ENCODE results near the gene PSMD3. TPM values are rescaled to one million over a fixed set of nuclear protein-coding genes. Genes with fewer than 3 reads are reported as not detected.
A peak's percentile ranks its signal among the peaks of the same experiment; 100 is the strongest.
"Not testable (repeated sequence)": the region's sequence is repeated elsewhere in the genome, so short reads cannot be mapped to it uniquely, and the experiment has no call there.

PSMD3 gene
- polyA plus RNA-seq (ENCODE audit: insufficient read length), result 99.1 TPM

DNA sequence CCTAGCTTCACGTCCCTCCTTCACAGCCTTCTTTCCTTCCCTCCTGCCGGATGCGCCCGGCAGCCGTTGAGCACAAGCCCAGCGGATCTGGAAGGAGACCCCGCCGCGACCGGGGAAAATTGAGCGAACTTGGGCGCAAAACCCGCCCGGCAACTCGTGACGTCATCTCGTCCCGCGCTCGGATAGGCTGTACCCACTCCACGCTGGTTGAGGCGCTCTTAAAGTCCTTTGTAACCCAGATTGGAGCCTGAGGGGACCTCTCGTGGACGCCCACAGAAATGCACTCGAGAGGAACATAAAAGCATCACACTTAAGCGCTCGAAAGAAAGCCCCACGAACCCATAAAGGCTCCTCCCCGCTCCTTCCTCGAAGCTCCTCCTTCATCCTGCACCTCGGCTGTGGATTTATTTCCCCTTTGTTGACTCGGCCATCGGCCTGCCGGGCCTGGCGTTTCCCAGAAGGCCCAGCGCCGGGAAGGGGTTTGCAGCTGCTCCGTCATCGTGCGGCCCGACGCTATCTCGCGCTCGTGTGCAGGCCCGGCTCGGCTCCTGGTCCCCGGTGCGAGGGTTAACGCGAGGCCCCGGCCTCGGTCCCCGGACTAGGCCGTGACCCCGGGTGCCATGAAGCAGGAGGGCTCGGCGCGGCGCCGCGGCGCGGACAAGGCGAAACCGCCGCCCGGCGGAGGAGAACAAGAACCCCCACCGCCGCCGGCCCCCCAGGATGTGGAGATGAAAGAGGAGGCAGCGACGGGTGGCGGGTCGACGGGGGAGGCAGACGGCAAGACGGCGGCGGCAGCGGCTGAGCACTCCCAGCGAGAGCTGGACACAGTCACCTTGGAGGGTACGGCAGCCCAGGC is at the start of gene PSMD3:
PSMD3 (plus strand) TSS at position 457 of the 856 bp plus-strand sequence; CDS start at position 621, 164 bp downstream.
- DNase-seq, result peak; percentile 100

DNA sequence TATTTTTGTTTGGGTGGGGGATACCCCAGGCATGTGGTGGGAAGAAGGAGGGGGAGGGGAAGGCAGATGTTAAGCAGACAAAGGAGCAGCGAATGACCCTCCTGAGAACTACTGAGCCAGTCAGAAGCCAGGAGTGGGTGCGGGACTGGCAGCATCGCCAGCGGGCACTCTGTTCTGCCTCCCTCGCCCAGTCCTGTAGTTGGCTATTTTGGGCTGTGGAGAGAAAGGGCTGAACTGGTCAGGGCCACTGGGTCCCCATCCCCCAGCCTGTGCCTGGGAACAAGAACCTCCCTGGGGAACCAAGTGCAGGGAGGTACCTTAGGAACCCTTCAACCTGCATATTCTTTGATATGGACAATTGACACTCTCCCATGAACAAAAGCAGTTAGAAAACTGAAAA is 46.7 kb upstream of the PSMD3 start:
- DNase-seq, result no peak

DNA sequence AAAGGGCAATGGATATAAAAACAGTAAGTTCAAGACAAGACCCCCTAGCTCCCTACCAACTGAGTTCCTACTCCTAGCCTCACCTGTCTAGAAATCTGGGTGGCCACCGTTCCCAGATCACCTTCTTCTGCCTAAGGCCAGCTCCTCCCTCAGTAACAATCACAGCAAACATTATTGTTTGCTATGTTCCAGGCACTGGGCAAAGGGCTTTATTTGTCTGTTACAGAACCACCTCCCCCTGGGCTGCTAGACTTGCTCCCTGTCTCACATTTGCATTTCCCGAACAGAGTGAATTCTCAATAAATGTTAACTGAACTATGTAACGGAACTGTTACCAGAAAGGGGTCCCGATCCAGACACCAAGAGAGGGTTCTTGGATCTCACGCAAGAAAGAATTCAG is 46.3 kb upstream of the PSMD3 start:
- DNase-seq, result no peak

DNA sequence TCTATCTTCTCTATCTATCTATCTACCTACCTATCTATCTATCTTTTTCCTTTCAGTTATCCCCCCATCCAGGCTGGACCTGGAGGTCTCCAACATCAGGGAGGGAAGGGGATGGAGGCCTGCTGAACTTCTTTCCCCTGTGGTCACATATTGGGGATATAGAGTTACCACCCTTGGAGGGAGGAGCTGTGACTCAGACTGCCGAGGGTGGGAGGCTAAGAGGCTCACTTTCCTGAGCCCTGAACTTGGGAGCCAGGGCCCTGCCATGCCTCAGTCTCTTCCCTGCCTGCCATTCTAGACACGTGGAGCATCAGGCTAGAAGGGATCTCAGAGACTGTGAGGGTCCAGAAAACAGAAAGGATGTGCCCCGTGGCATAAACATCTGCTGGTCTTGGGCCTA is 44.7 kb upstream of the PSMD3 start:
- DNase-seq, result no peak

DNA sequence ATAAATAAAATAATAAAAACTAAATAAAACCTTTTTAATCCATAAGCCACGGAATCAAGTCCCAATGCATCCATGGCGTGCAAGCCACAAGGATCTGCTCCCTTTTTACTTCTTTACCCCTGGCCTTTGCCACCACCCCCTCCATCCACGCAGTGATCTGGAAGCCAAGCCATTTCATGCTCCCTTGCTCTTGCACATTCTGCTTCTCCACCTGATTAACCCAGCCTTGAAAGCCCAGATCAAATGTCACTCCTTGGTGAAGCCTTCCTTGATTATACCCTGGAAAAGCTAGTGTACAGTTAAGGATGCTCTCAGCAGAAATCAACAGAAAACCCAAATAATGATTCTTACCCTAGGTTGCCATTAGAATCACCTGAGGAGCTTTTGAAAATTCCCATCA is 43.2 kb upstream of the PSMD3 start:
- no peak for DNase-seq

DNA sequence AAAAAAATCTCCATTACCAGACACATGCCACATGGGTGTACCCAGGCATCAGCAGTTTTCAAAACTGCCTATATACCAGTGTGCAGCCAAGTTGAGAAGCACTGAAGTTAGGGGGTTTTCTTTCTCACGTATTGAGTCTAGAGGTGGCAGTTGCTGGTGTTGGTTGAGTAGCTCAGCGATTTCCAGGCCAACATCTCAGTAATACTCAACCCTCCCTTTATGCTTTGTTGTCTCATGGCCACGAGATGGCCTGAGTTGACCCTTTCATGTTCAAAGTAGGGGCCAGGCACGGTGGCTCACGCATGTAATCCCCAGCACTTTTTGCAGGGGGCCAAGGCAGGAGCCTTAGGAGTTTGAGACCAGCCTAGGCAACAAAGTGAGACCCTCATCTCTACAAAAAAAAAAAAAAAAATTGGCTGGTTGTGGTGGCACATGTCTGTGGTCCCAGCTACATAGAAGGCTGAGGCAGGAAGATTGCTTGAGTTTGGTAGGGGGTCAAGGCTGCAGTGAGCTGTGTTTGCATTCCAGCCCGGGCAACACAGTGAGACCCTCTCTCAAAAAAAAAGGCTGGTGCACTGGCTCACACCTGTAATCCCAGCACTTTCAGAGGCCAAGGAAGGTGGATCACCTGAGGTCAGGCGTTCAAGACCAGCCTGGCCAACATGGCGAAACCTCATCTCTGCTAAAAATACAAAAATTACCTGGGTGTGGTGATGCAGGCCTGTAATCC is 42.3 kb upstream of the PSMD3 start:
- DNase-seq, result no peak

DNA sequence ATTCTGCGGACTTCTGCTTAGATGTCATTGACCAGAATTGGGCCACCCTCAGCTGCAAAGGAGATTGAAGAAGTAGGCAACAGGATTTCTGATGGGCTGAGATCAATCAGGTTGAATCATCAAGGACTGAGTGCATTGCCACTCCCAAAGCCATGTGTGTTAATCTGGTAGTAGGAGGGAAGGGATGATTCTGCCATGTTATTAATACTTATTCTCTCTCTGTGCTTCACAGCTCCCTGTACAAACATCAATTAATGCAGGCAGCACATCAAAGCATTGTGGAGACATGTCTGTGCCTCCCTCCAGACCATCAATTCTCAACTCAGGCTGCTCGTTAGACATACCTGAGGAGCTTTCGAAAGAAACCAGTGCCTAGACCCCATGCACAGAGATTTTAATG is 41.5 kb upstream of the PSMD3 start:
- no peak for DNase-seq

DNA sequence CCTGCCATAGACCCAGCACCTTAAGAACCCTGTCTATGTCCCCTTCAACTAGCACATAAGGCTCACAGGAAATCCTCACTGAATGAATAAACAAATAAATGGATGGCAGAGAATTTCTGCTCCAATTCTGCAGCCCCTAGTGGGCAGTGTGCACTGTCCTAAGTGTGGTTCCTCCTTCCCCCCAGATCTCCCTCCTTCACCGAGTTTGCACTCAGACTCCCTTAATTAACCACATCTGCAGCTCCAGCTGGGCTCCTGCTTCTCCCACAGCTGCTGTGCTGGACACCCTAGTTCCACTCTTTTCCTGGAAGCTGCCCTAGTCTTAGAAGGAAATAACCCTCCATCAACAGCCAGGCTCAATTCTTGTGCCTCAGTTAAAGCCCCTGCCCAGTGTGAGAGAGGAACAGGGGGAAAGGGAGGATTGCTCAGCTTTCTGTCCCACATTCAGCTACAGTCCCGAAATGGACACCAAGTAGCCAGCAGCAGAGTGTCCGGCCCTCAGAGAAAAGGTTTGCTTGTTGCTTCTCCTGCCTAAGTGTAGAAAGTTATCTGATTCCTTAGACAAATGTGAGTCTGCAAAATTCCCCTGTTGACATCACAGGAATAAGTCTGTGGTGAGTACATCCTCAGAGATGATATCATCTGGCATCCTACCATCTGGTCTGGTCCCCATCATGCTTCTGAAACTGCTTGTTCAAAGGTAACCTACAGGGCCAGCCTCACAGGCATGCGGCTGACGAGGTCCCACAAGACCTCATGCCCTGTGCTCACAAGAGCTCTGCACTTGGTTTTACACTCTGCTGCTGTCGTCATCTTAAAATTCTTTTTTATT is 40.8 kb upstream of the PSMD3 start:
- DNase-seq, result peak; percentile 76

DNA sequence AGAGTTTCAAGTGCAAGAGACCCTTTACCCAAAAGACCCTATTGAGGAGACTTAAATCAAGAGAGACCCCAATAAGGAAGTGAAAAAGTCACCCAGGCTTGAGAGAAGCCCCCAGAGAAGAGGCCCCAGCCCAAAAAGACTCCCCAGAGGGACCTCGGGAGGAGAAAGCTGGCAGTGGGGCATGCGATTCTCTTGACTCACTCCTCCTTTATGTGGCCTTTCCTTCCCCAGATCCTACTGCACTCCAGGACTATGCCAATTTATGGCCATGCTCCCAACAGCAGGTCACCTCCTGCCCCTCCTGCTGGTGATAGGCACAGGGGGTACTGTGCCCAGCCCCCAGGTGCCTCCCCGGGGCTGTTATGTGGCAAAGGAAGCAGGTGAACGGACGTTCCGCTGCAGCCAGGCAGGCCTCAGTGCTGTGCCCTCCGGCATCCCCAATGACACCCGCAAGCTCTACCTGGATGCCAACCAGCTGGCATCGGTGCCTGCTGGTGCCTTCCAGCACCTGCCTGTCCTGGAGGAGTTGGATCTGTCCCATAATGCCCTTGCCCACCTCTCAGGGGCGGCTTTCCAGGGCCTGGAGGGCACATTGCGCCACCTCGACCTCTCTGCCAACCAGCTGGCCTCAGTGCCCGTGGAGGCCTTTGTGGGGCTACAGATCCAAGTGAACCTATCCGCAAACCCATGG is 36.8 kb upstream of the PSMD3 start:
- no peak for DNase-seq

DNA sequence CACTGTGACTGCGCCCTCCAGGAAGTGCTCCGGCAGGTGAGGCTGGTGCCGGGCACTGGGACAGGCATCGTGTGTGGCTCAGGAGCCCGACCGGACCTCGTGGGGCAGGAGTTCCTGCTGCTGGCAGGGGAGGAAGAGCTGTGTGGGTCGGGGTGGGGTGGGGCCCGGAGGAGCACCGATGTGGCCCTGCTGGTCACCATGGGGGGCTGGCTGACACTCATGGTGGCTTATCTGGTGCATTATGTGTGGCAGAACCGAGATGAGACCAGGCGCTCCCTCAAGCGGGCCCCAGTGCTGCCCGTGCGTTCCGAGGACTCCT is 36.3 kb upstream of the PSMD3 start:
- DNase-seq, result no peak

DNA sequence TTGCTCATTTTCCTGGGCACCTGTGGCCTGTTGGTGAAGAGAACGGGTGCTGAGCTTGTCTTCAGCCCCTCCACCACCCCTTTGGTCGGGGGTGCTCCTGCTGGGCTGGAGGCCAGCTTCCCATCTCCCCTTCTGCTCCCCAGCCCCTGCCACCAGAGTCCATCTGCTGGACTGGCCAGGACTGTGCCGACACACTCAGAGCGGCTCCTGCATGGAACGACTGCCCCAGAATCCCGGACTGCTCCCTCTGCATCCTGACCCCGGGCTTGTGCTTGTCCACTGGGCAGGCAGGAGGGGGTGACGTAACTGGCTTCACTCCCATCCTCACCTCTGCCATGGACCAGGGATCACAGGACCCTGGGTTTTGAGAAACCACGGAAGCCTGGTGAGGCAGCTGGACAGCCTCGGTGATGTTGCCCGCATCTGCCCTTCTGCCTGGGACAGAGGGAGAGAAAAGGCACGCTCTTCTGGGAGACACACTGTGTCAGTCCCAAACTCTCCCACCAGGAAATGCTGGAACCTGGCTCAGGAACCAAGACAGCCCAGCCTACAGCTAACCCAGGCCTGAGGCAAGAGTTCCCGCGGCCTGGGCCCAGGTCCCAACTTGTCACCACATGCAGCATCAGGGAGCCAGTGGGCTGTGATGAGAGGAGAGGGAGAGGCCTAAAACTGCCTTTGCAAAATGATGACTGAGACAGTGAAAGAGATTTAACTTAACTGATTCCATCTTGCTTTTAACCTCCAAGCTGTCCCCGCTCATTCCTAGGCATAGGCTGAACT is 33.9 kb upstream of the PSMD3 start:
- DNase-seq, result no peak

DNA sequence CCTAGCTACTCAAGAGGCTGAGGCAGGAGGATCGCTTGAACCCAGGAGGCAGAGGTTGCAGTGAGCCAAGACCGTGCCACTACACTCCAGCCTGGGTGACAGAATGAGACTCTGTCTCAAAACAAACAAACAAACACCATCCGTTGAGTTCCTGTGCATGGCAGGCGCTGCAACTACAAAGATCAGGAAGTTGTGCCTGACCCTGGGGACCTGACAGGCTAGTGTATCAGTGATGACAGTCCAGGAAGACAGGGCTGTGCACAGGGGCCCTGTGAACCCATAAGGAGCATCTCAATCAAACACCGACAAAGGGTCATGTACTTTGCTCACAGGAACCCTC is 32.1 kb upstream of the PSMD3 start:
- not testable (repeated sequence) for DNase-seq

DNA sequence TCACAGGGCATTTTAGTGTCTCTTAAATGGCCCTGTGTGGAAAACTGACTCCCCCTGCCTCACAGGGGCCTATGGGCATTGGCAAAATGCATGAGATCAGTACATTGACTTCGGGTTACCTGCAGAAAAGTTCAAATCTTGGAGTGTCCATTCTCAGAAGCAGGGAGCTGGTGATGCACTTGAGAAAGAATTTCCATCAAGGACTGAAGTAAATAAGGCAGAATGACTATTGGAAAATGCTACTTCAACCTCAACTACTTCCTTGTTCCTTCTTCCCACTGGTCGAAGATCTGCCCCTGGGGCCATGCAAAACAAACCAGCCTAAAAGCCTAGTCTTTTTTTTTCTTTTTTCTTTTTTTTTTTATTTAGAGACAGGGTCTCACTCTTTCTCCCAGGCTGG is 31.6 kb upstream of the PSMD3 start:
- DNase-seq, result no peak

DNA sequence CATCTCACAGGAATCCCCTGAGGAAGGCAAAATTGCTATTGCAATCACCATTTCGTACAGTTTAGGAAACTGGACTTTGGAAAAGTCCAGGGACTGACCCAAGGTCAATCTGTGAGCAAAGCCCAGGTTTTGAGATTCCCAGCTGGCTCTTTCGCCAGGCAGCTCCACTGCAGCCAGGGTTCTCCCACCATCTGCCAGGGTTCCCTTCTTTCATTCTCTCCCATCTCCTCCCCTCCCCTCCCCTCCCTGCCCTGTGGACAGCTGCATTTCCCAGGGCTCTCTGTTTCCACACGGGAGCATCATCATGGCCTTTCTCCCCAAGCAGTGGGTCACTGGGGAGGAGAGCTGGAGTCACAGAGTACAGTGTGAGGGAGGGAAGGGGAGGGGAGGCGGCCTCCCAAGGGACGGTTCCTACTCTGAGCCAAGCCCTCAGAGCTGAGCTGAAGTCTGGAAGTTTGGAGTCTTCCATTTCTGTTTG is 29.7 kb upstream of the PSMD3 start:
- no peak for DNase-seq

DNA sequence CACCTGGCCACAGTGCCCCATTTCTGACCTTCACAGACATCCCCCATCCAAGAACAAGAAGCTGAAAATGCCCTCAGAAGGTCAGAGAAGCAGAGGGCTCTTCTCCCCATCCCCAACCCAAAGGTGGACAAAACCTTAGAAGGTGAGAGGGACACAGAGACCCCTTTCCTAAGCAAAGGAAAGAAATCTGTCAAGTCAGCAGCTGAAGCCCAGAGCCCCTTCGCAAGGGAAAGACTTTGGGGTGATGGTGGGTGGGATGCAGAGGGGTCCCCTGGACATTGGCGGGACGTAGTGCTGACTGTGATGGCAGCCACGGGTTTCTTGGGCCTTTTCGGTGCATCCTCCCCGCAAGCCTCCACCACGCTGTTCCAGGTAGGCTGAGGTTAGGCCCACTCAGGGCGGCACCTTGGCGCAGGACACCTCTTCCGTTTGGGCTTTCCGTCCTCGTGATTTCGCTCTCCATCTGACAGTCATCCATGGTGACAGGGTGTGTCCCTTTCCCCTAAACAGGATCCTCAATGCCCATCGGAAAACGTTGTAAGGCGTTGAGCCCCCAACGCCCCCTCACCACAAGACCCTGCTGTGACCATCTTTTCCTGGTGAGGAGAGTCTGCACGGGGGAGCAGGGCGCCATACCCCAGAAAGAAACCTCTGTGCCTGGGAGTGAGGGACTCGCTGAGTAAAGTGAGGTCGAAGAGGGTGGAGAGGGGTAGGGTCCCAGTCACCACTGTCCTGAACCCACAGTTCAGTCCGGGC is 28.5 kb upstream of the PSMD3 start:
- peak; percentile 26 for DNase-seq

DNA sequence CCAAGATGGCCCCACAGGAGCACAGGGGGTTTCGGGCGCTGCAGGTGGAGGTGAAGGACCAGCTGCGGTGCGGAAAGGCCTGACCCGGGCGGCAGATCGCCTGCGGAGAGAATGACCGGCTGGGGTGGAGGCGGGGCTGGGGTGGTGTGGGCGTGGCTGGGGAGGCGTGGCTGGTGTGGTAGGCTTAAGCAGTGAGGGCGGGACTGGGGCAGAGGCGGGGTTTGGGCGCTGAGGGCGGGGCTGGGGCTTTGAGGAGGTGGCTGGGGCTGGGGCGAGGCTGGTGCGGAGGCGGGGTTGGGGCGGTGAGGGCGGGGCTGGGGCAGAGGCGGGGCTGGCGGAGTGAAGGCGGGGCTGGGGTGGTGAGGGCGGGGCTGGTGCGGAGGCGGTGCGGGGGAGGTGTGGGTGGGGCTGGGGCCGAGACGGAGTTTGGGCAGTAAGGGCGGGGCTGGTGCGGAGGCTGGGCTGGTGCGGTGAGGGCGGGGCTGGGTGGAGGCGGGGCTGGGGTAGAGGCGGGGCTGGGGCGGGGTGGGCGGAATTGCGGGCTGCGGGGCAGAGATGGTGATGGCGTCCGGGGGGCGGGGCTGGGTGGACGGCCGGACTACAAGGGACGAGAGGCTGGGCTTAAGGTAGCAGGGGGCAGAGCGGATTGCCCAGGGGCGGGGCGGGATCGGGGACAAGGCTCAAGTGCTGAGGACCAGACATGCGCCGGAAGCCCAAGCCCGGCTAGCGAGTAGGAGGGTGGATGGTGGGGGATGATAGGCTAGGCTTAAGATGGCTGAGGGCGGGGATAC is 27.7 kb upstream of the PSMD3 start:
- DNase-seq, result peak; percentile 91

DNA sequence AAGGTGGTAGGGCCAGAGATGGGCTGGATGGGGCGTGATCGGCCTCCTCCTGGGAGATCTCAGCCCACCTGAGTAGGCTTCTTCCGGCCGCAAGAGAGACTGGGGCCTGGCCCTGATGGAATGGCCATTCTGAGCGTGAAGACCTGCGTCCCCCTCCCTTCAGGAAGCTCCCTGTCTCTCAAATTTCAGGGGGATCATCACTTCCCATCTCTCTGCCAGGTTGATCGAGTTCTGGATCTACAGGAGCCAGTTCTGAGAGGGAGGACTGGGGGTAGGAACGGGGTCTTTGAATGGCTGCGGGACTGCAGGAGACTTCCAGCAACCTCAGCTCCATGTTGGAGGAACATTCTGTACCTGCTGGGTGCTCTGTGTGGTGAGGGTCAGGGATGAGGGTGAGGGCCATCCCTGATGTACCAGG is 27.1 kb upstream of the PSMD3 start:
- DNase-seq, result no peak

DNA sequence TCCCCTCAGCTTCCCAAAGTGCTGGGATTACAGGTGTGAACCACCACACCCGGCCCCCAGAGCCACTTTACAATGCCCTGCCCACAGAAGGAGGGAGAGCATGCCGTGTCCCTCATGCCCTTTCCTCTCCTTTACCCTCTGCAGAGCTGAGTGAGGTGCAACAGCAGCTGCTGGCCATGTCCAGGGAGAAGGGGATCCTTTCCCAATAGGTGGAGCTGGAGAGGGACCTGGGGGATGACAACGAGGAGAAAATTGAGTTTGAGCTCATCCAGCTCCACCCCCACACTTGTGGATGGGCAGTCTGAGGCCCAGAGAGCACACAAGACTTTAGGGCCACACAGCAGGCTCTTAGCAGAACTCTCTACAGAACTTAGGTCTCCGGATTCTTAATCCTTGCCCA is 25.7 kb upstream of the PSMD3 start:
- no peak for DNase-seq

DNA sequence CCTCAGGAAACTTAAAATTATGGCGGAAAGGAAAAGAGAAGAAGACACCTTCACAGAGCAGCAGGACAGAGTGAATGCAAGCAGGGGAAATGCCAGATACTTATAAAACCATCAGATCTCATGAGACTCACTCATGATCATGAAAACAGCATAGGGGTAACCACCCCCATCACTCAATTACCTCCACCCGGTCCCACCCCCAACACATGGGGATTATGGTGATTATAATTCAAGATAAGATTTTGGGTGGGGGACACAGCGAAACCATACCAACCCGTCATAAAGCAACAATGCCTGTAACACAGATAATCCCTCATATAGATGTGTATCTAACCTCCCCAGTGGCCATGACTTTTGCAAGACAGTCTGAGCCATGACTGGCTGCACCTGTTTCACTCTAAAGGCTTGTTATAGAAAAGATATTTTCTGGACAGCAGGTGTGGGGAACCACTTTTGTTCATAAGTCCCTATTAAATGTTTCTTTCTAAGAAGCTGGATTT is 24.8 kb upstream of the PSMD3 start:
- no peak for DNase-seq

DNA sequence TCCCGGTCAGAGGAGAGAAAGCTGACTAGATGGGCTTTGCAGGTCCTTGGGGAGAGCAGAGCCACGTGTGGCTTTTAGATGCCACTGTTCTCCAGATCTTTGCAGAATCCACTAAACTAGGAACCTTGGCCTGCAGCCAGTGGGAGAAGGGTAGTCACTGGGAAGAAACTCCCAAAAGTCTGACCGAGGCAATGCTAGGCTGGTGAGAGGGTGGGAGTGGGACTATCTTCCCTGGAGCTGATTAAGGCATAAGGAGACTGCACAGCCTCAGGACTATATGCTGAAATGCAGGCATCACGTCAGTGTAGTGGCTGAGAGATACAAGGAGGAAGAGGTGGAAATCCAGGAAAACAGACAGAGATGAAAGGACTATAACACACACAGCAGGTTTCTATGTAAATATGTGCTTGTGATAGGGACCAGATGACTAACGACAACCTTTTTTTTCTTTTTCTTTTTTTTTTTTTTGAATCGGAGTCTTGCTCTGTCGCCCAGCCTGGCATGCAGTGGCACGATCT is 20.0 kb upstream of the PSMD3 start:
- DNase-seq, result no peak

Data from hindlimb muscle (tissue), 1 donor.